Measurements from ENCODE around the gene XCR1.

- TF ChIP-seq RAD21 (IDR thresholded peaks at IDR 0.05; ENCODE audit: low read depth) (no peak), CTCF (IDR thresholded peaks at IDR 0.05 in 2 of 3, conservative IDR thresholded peaks at IDR 0.05 in 1 of 3; ENCODE audit: borderline replicate concordance in 1 of 3, insufficient read depth in 1 of 3, low read depth in 2 of 3, low read length in 2 of 3) (no peak), POLR2A (IDR thresholded peaks at IDR 0.05; ENCODE audit: borderline replicate concordance, extremely low read depth, insufficient read depth, insufficient read length) (no peak), MAX (IDR thresholded peaks at IDR 0.05) (no peak), EZH2 (IDR thresholded peaks at IDR 0.05) (no peak)
Observed at GRCh38 chr3:46057716-46058115, 30.4 kb upstream of the XCR1 start.

All from HCT116 (cell line).